SU-DHL-6 (cell line): ENCODE results near the gene OR4S2.

ENCODE experiments used
- H2AFZ ChIP-seq: fragments of 200-600 bp; sonication (generic); 2 replicates; pipeline ENCODE4 v1.6.1; 2014; ENCODE audit warnings: low read depth, mild to moderate bottlenecking, moderate library complexity, mixed read lengths, antibody characterized with exemption, low read length; ENCODE audit not compliant: severe bottlenecking
- H3F3A ChIP-seq: fragments of 200-600 bp; shearing (Covaris generic); 2 replicates; pipeline ENCODE4 v1.6.0; 2016; ENCODE audit warnings: antibody characterized with exemption, mild to moderate bottlenecking; ENCODE audit not compliant: insufficient read depth
- H3K27ac ChIP-seq: fragments of 200-600 bp; sonication (generic); 2 replicates; pipeline ENCODE4 v1.5.1; 2016; ENCODE audit warnings: low read depth, mild to moderate bottlenecking, low read length, moderate library complexity, mixed read lengths
- H3K27me3 ChIP-seq: fragments of 200-600 bp; sonication (generic), shearing (Covaris generic); 2 replicates; pipeline ENCODE4 v1.6.0; 2014; ENCODE audit warnings: mild to moderate bottlenecking, low read length
- H3K36me3 ChIP-seq: fragments of 200-600 bp; sonication (generic); 2 replicates; pipeline ENCODE4 v1.6.1; 2014; ENCODE audit warnings: mild to moderate bottlenecking, low read length, mixed read lengths
- H3K4me2 ChIP-seq: fragments of 300-600, 200-600 bp; shearing (Covaris generic), sonication (generic); 2 replicates; pipeline ENCODE4 v1.6.0; 2014; ENCODE audit warnings: low read length, low read depth, mild to moderate bottlenecking; ENCODE audit not compliant: poor library complexity, severe bottlenecking
- H3K4me3 ChIP-seq: fragments of 200-600 bp; sonication (generic); 2 replicates; pipeline ENCODE4 v1.5.1; 2014; ENCODE audit warnings: antibody characterized with exemption, low read length, mild to moderate bottlenecking, mixed read lengths; ENCODE audit not compliant: insufficient read depth, poor library complexity, severe bottlenecking
- H3K79me2 ChIP-seq: fragments of 200-600 bp; sonication (generic); 2 replicates; pipeline ENCODE4 v1.6.1; 2014; ENCODE audit warnings: mild to moderate bottlenecking, low read length, moderate library complexity; ENCODE audit not compliant: insufficient read depth
- H3K9ac ChIP-seq: fragments of 200-600 bp; sonication (generic); 2 replicates; pipeline ENCODE4 v1.7.0; 2014; ENCODE audit warnings: mild to moderate bottlenecking, low read length
- H3K9me2 ChIP-seq: fragments of 200-600 bp; sonication (generic); replicated peaks from 2 replicates; pipeline ENCODE4 v1.6.1; 2014; ENCODE audit warnings: low read length; ENCODE audit not compliant: insufficient read depth
- H3K9me3 ChIP-seq: fragments of 200-600 bp; sonication (generic); 2 replicates; pipeline ENCODE4 v1.6.1; 2014; ENCODE audit warnings: low read length, mixed read lengths; ENCODE audit not compliant: insufficient read depth
- H4K20me1 ChIP-seq: fragments of 200-600 bp; sonication (generic); 2 replicates; pipeline ENCODE4 v1.6.1; 2014; ENCODE audit warnings: low read depth, mild to moderate bottlenecking, antibody characterized with exemption, low read length, moderate library complexity, mixed read lengths
- EZH2phosphoT487 ChIP-seq: fragments of 200-600 bp; sonication (generic), shearing (Covaris generic); conservative IDR thresholded peaks from 2 replicates; pipeline ENCODE4 v1.6.1; 2018; ENCODE audit warnings: mild to moderate bottlenecking, antibody characterized with exemption, low read length, moderate library complexity, mixed read lengths
- TF ChIP-seq, protein P1 (sequence below): fragments of 200-600 bp; sonication (generic); IDR thresholded peaks from one replicate; pipeline ENCODE4 v1.5.1; 2017; ENCODE audit warnings: antibody characterized with exemption, mild to moderate bottlenecking, low read length, moderate library complexity; ENCODE audit not compliant: insufficient read depth, poor library complexity, severe bottlenecking

The OR4S2 gene

DNA sequence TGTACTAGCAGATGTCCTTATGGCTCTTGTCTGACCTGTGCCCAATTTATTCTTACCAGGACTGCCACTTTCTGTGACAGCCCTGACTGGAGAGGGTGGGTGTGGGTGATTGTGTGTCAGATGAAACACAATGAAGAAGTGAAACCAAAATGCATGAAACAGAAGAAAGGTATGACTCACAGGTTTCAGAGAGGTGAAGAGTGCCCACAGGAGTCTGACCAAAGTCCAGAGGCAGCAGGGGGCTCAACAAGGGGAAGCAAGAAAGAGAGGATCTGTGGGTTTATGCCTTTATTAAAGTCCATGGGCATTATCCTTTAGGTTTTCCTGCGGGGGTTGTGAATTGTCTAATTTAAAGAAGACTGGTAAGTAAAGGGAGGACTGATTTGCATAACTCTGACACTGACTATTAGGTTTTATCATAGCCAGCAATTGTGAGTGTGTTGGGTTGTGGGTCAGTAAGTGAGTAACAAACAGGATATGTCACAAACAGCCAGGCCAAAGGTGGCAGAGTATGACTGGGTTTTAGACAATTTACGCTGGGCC, 10.0 kb downstream of the OR4S2 start:
- Histone ChIP-seq H3K9me2 (no peaks in the 10 kb centered on the region), H3K27me3 (no peaks in the 10 kb centered on the region), H3K36me3 (no peaks in the 10 kb centered on the region), H3K79me2 (no peaks in the 10 kb centered on the region), H3K27ac (no peak overlapping the region), H3K9ac (no peak overlapping the region), H4K20me1 (no peaks in the 10 kb centered on the region), H2AFZ (no peak overlapping the region), H3K9me3 (no peaks in the 10 kb centered on the region), H3K4me2 (no peak overlapping the region), H3F3A (no peaks in the 10 kb centered on the region), H3K4me3 (no peak overlapping the region)
- no peak for TF ChIP-seq EZH2phosphoT487

DNA sequence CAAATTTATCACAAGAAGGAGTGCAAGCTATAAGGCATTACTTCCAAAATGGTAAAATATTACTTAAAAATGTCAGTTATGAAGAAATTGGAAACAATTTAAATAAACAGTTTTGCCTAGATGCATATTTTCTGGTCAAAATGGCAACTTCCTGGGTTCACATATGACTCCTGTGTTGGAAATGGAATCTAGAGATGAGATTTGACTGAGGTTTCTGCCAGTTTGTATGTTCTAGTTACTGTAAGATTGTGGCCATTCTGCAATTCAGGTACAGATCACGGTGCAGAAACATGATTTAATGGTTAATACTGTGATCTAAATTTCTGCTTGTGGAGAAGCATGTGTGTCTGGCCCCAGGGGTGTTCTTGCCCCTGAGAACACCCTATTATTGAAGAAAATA, 10.5 kb downstream of the OR4S2 start:
- Histone ChIP-seq H3K9me2 (no peaks in the 10 kb centered on the region), H3K36me3 (no peaks in the 10 kb centered on the region), H3K9me3 (no peaks in the 10 kb centered on the region), H2AFZ (no peak overlapping the region), H3K9ac (no peak overlapping the region), H3K27me3 (no peaks in the 10 kb centered on the region), H3F3A (no peaks in the 10 kb centered on the region), H3K4me2 (no peak overlapping the region), H3K27ac (no peak overlapping the region), H4K20me1 (no peaks in the 10 kb centered on the region), H3K79me2 (no peaks in the 10 kb centered on the region), H3K4me3 (no peak overlapping the region)
- TF ChIP-seq, protein P1, sequence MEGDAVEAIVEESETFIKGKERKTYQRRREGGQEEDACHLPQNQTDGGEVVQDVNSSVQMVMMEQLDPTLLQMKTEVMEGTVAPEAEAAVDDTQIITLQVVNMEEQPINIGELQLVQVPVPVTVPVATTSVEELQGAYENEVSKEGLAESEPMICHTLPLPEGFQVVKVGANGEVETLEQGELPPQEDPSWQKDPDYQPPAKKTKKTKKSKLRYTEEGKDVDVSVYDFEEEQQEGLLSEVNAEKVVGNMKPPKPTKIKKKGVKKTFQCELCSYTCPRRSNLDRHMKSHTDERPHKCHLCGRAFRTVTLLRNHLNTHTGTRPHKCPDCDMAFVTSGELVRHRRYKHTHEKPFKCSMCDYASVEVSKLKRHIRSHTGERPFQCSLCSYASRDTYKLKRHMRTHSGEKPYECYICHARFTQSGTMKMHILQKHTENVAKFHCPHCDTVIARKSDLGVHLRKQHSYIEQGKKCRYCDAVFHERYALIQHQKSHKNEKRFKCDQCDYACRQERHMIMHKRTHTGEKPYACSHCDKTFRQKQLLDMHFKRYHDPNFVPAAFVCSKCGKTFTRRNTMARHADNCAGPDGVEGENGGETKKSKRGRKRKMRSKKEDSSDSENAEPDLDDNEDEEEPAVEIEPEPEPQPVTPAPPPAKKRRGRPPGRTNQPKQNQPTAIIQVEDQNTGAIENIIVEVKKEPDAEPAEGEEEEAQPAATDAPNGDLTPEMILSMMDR: no peak
- no peak for TF ChIP-seq EZH2phosphoT487

DNA sequence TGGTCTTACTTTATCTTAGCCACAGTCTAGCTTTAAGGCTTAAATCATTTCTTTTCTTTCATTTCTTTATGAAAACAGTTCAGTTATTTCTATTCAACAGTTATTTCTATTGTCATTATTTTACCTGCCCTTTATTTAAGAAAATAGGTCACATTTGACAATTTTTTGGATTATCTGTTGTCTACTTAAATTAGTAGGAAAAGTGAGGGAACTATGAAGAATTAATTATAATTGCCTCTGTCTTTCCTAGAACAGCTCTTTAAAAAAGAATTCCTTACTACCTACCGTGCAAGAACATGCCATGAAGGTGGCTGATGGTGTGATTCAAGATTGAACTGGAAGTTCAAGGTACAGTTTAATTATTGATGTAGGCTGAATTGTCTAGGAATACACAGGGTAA, 13.8 kb downstream of the OR4S2 start, which contains the start of gene OR4C6:
Gene OR4C6, plus strand, starts transcription at position 301 of the 400 bp plus-strand sequence. CDS start 2,966 bp downstream, outside the sequence.
- Histone ChIP-seq H3K9ac (no peak within 1 kb of the TSS), H4K20me1 (no peaks in the 10 kb centered on the region), H3K4me3 (no peak within 1 kb of the TSS), H3K27ac (no peak within 1 kb of the TSS), H2AFZ (no peak within 1 kb of the TSS), H3F3A (no peaks in the 10 kb centered on the region), H3K36me3 (no peaks in the 10 kb centered on the region), H3K27me3 (no peaks in the 10 kb centered on the region), H3K9me2 (no peaks in the 10 kb centered on the region), H3K79me2 (no peaks in the 10 kb centered on the region), H3K4me2 (no peak within 1 kb of the TSS), H3K9me3 (no peaks in the 10 kb centered on the region)
- TF ChIP-seq, protein P1: no peak
- no peak for TF ChIP-seq EZH2phosphoT487

DNA sequence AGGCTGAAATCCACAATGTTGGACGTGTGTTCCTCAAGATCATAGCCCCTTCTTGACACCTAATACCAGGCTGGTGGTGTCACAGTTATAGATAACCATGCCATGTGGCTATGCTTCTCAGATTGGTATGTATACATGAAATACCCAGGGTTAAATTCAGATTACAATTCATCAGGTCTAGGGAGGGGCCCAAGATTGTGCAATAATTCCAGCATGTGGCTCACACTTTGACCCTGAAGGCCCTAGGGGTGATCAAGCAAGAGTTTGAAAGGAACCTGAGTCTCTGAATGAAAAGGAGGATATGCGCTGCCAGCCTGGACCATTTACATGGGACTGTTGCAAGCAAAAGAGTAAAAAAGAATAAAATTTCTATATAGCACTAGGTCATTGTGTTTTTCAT, 21.2 kb downstream of the OR4S2 start:
- no peaks in the 10 kb centered on the region for H3K27me3 ChIP-seq
- no peaks in the 10 kb centered on the region for H3K9me3 ChIP-seq
- H3K9ac ChIP-seq: no peak overlapping the region
- no peaks in the 10 kb centered on the region for H3K36me3 ChIP-seq
- H3K79me2 ChIP-seq: no peaks in the 10 kb centered on the region
- no peak overlapping the region for H3K4me2 ChIP-seq
- 0 out of 2 replicates have a peak, but pooled peaks cover 3% of the 10 kb centered on the region for H3K9me2 ChIP-seq
- H3F3A ChIP-seq: no peaks in the 10 kb centered on the region
- no peaks in the 10 kb centered on the region for H4K20me1 ChIP-seq
- H3K4me3 ChIP-seq: no peak overlapping the region
- H3K27ac ChIP-seq: no peak overlapping the region
- H2AFZ ChIP-seq: no peak overlapping the region
- TF ChIP-seq, protein P1: no peak
- TF ChIP-seq EZH2phosphoT487: no peak
